C4-2B (cell line): ENCODE results near the gene EPHA6.

Experiments used
- ZFX ChIP-seq: fragments of 450-650 bp; IDR thresholded peaks from 2 replicates; pipeline ENCODE4 v1.6.1; 2017
- TF ChIP-seq, protein P1 (sequence below): fragments of 450-650 bp; conservative IDR thresholded peaks from 2 replicates; pipeline ENCODE4 v1.5.1; 2017; ENCODE audit warnings: mild to moderate bottlenecking

DNA sequence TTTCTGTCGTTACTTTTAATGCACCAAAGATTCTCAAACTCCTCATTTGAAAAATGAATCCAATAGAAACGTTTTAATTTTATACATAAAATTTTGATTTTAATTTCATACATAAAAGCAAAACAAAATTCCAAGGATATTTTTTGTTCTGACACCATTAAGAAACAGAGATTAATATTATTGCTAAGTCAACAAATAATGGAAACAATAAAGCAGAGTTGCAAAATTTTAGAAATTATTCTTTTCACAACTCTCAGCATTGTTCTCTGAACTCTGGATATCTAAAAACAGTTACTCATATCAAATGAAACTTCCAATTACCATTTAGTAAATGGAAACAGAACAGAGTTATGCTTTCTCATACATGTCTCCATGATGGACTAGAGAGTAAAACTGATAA lies 260.2 kb downstream of the EPHA6 start:
- TF ChIP-seq, protein P1, sequence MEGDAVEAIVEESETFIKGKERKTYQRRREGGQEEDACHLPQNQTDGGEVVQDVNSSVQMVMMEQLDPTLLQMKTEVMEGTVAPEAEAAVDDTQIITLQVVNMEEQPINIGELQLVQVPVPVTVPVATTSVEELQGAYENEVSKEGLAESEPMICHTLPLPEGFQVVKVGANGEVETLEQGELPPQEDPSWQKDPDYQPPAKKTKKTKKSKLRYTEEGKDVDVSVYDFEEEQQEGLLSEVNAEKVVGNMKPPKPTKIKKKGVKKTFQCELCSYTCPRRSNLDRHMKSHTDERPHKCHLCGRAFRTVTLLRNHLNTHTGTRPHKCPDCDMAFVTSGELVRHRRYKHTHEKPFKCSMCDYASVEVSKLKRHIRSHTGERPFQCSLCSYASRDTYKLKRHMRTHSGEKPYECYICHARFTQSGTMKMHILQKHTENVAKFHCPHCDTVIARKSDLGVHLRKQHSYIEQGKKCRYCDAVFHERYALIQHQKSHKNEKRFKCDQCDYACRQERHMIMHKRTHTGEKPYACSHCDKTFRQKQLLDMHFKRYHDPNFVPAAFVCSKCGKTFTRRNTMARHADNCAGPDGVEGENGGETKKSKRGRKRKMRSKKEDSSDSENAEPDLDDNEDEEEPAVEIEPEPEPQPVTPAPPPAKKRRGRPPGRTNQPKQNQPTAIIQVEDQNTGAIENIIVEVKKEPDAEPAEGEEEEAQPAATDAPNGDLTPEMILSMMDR = no peak
- TF ChIP-seq ZFX = no peak
